Keratinocyte (primary cell): Measurements from ENCODE around the gene MYO16. TPM values are rescaled to one million over a fixed set of nuclear protein-coding genes. Genes with fewer than 3 reads are reported as not detected.

Experiments
- DNase-seq: peaks from one replicate; pipeline ENCODE4 v3.0.0-alpha.2; 2011; ENCODE audit warnings: low read depth, missing footprints, low spot score
- FAIRE-seq: peaks from 2 replicates; lab custom pipeline; 2011; peaks lifted over from hg19 to GRCh38; lab: Jason Lieb, UNC
- H2AFZ ChIP-seq: 2 replicates; pipeline ENCODE4 v1.6.0; 2012; ENCODE audit warnings: low read length, control low read depth, inconsistent platforms; ENCODE audit not compliant: control insufficient read depth
- H3K27ac ChIP-seq: 2 replicates; pipeline ENCODE4 v1.5.1; 2011; ENCODE audit warnings: low read length; ENCODE audit not compliant: control insufficient read depth, insufficient read depth
- H3K27me3 ChIP-seq: 3 replicates; pipeline ENCODE4 v1.6.0; 2011; ENCODE audit warnings: low read length; ENCODE audit not compliant: control insufficient read depth, insufficient read depth; ENCODE audit errors: extremely low read depth
- H3K36me3 ChIP-seq, 2 experiments: 2 replicates in 1 of 2; 3 replicates in 1 of 2; pipeline ENCODE4 v1.5.1; 2011; ENCODE audit warnings: low read length in 2 of 2, mild to moderate bottlenecking in 1 of 2; ENCODE audit not compliant: control insufficient read depth in 2 of 2, insufficient read depth in 2 of 2; ENCODE audit errors: extremely low read depth in 1 of 2
- H3K4me1 ChIP-seq: 3 replicates; pipeline ENCODE4 v1.5.1; 2011; ENCODE audit warnings: low read length; ENCODE audit not compliant: control insufficient read depth, insufficient read depth; ENCODE audit errors: extremely low read depth
- H3K4me2 ChIP-seq: 3 replicates; pipeline ENCODE4 v1.6.0; 2011; ENCODE audit warnings: low read depth, low read length; ENCODE audit not compliant: control insufficient read depth, insufficient read depth; ENCODE audit errors: extremely low read depth
- H3K4me3 ChIP-seq, 3 experiments: fragments of 200-600 bp in 1 of 3; sonication (generic) in 1 of 3; 2 replicates in 2 of 3; 3 replicates in 1 of 3; pipeline ENCODE4 v1.5.1; 2011 to 2016; ENCODE audit warnings: low read length in 3 of 3, mild to moderate bottlenecking in 3 of 3, control low read depth in 2 of 3, inconsistent platforms in 1 of 3, low read depth in 1 of 3, mixed read lengths in 1 of 3, mixed run types in 1 of 3, moderate library complexity in 1 of 3; ENCODE audit not compliant: control insufficient read depth in 2 of 3, insufficient read depth in 2 of 3; ENCODE audit errors: extremely low read depth in 1 of 3
- H3K79me2 ChIP-seq: 2 replicates; pipeline ENCODE4 v1.6.0; 2012; ENCODE audit warnings: low read length; ENCODE audit not compliant: control insufficient read depth, insufficient read depth
- H3K9ac ChIP-seq: 3 replicates; pipeline ENCODE4 v1.6.0; 2011; ENCODE audit warnings: low read length; ENCODE audit not compliant: control insufficient read depth, insufficient read depth; ENCODE audit errors: extremely low read depth
- H3K9me1 ChIP-seq: 3 replicates; pipeline ENCODE4 v1.6.0; 2011; ENCODE audit warnings: low read length; ENCODE audit not compliant: control insufficient read depth, insufficient read depth; ENCODE audit errors: extremely low read depth
- H3K9me3 ChIP-seq: 2 replicates; pipeline ENCODE4 v1.5.1; 2012; ENCODE audit warnings: low read depth, low read length; ENCODE audit not compliant: control insufficient read depth
- H4K20me1 ChIP-seq: 3 replicates; pipeline ENCODE4 v1.6.0; 2011; ENCODE audit warnings: low read length; ENCODE audit not compliant: control insufficient read depth, insufficient read depth; ENCODE audit errors: extremely low read depth
- EZH2 ChIP-seq: IDR thresholded peaks from one replicate; pipeline ENCODE4 v1.6.1; 2012; ENCODE audit warnings: inconsistent platforms, mild to moderate bottlenecking, low read length, moderate library complexity
- dilution Hi-C: fragments of 300-500 bp; cut with MboI; formaldehyde crosslinking; loops from one replicate; pipeline ENCODE4 v1.7.0; 2020; ENCODE audit warnings: low sequenced_read_pairs; ENCODE audit not compliant: extremely low pct_ligation_motif_present
- polyA plus RNA-seq, 5 experiments: library from polyadenylated mRNA; depleted of rRNA in 3 of 5; stranded (reverse) in 3 of 5; stranded (forward) in 1 of 5; unstranded in 1 of 5; fragments of >200 nt; gene quantifications; 1 replicate in 1 of 5; 2 replicates in 3 of 5; 3 replicates in 1 of 5; pipeline versions ENCODE4 v1.2.1 to v1.2.3, GENCODE V29; 2011 to 2012; ENCODE audit warnings: missing spikeins in 2 of 5, low read depth in 1 of 5, low replicate concordance in 1 of 5
- TF ChIP-seq, protein P1 (sequence below), 3 experiments: IDR thresholded peaks in 1 of 3; conservative IDR thresholded peaks in 1 of 3; optimal IDR thresholded peaks in 1 of 3; 2 replicates in 2 of 3; 3 replicates in 1 of 3; pipeline versions ENCODE3 to v1.5.1; 2011; ENCODE audit warnings: low read length in 3 of 3, mild to moderate bottlenecking in 3 of 3, moderate library complexity in 2 of 3, control low read depth in 1 of 3, inconsistent platforms in 1 of 3; ENCODE audit not compliant: insufficient read depth in 2 of 3; ENCODE audit errors: extremely low read depth in 1 of 3

MYO16 gene
- polyA plus RNA-seq, 1 donor (not counting 4 experiments of a cell fraction or from before 2014, with no cell fraction given), result 0.08 TPM

DNA sequence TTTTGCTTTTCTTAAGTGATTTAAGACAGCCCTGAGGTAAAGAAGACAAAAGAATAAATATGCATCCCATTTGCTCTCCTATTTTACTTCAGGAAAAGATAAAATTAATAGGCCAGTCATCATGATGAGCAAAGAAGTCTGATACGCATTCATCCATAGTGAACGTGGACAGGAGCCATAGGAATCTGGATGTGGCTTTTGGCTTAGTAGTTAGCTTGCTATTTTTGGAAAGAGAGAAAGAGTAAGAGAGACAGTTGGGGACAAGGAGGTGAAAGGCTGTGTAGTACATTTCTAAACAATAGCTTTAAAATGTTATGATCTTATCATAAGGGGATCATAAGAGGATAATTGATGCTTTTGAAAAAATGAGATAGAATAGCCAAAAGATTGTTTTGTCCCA lies 611.7 kb downstream of the MYO16 start:
- Histone ChIP-seq H4K20me1 (no peaks in the 10 kb centered on the region), H3K9ac (no peak overlapping the region), H3K79me2 (no peaks in the 10 kb centered on the region), H3K4me2 (no peak overlapping the region), H3K4me1 (peaks cover 25% of the 10 kb centered on the region), H2AFZ (no peak overlapping the region), H3K27ac (no peak overlapping the region), H3K9me1 (no peaks in the 10 kb centered on the region), H3K36me3 (no peaks in the 10 kb centered on the region), H3K27me3 (no peaks in the 10 kb centered on the region), H3K9me3 (no peaks in the 10 kb centered on the region), H3K4me3 (no peak overlapping the region)
- no peak for DNase-seq
- no peak for TF ChIP-seq EZH2
- TF ChIP-seq, protein P1, sequence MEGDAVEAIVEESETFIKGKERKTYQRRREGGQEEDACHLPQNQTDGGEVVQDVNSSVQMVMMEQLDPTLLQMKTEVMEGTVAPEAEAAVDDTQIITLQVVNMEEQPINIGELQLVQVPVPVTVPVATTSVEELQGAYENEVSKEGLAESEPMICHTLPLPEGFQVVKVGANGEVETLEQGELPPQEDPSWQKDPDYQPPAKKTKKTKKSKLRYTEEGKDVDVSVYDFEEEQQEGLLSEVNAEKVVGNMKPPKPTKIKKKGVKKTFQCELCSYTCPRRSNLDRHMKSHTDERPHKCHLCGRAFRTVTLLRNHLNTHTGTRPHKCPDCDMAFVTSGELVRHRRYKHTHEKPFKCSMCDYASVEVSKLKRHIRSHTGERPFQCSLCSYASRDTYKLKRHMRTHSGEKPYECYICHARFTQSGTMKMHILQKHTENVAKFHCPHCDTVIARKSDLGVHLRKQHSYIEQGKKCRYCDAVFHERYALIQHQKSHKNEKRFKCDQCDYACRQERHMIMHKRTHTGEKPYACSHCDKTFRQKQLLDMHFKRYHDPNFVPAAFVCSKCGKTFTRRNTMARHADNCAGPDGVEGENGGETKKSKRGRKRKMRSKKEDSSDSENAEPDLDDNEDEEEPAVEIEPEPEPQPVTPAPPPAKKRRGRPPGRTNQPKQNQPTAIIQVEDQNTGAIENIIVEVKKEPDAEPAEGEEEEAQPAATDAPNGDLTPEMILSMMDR (optimal IDR thresholded peaks at IDR 0.05 in 1 of 3, IDR thresholded peaks at IDR 0.05 in 1 of 3, conservative IDR thresholded peaks at IDR 0.05 in 1 of 3; ENCODE audit: extremely low read depth in 1 of 3, insufficient read depth in 2 of 3, low read length in 3 of 3), result no peak
- dilution Hi-C loops, result no loop called here
- FAIRE-seq, result no peak

DNA sequence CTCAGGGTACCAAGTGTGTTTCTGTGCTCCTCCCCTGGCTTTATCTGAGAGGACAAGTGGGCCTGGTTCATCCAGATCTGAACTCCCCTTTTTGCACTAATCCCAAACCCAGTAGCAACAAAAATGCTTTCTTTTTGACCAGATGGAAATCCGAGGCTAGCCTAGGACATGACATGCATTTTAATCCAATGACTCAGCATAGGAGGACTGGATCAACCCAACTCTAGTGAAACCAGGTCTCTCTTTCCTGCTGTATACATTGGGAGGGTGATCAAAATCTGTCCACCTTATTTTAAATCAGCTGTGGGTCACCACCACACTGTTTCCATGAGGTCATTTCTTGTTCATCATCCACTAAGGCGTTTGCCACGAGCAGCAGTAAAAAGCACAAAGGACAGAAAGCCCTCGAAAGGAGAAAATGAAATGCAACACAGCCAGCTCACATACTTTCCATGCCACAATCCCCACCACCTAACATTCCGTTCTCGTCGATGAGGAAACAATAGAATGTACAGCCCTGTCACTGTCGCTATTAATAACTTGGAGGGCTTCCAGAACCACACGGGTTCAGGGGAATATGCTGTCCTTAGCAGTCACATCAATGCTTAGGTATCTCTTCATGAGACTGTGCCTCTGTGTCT lies 614.0 kb downstream of the MYO16 start:
- dilution Hi-C loops, result no loop called here
- Histone ChIP-seq H2AFZ (peak overlapping the region; percentile 62), H3K27me3 (no peaks in the 10 kb centered on the region), H3K4me3 (peak overlapping the region in 2 of 3 experiments; percentile 3 to 22), H3K79me2 (no peaks in the 10 kb centered on the region), H3K4me1 (peaks cover 19% of the 10 kb centered on the region), H3K9me3 (no peaks in the 10 kb centered on the region), H4K20me1 (no peaks in the 10 kb centered on the region), H3K36me3 (no peaks in the 10 kb centered on the region), H3K9ac (peak overlapping the region; percentile 56), H3K9me1 (no peaks in the 10 kb centered on the region), H3K27ac (peak overlapping the region; percentile 74), H3K4me2 (peak overlapping the region; percentile 78)
- peak; percentile 54 for DNase-seq
- TF ChIP-seq, protein P1 (optimal IDR thresholded peaks at IDR 0.05 in 1 of 3, IDR thresholded peaks at IDR 0.05 in 1 of 3, conservative IDR thresholded peaks at IDR 0.05 in 1 of 3; ENCODE audit: extremely low read depth in 1 of 3, insufficient read depth in 2 of 3, low read length in 3 of 3), result no peak
- TF ChIP-seq EZH2, result no peak
- peak; percentile 97 for FAIRE-seq
